ENCODE data around the gene KCNH5.
A peak's percentile ranks its signal among the peaks of the same experiment; 100 is the strongest.

KCNH5 gene

GRCh38 chr14:63055631-63056030 lies 10.4 kb upstream of the KCNH5 start:
- H3K4me3 ChIP-seq = no peak overlapping the region
- H3K27me3 ChIP-seq = peaks cover 0 to 7% of the 10 kb centered on the region in 2 donors
- intact Hi-C loops (cut with DNase I; ENCODE audit: low total_unique reads) = no loop called here
- H3K4me1 ChIP-seq = no peaks in the 10 kb centered on the region
- no peak overlapping the region for H3K27ac ChIP-seq
- TF ChIP-seq CTCF (IDR thresholded peaks at IDR 0.05) = no peak
- no peak for DNase-seq
- no peaks in the 10 kb centered on the region for H3K36me3 ChIP-seq
- H3K9me3 ChIP-seq = peaks cover 0 to 2% (median 0%) of the 10 kb centered on the region in 3 donors

- no peaks in the 10 kb centered on the region for H3K4me1 ChIP-seq
- H3K9me3 ChIP-seq = no peaks in the 10 kb centered on the region
- intact Hi-C loops (cut with DNase I; ENCODE audit: low total_unique reads) = no loop called here
- no peaks in the 10 kb centered on the region for H3K36me3 ChIP-seq
- H3K27me3 ChIP-seq = peaks cover 0 to 14% of the 10 kb centered on the region in 2 donors
- DNase-seq = no peak
- no peak overlapping the region for H3K4me3 ChIP-seq
- no peak for TF ChIP-seq CTCF (IDR thresholded peaks at IDR 0.05)
- no peak overlapping the region for H3K27ac ChIP-seq
Observed at GRCh38 chr14:63051992-63052391, 6.7 kb upstream of the KCNH5 start.

- DNase-seq = no peak
- H3K4me3 ChIP-seq = no peak overlapping the region
- intact Hi-C loops (cut with DNase I; ENCODE audit: low total_unique reads) = no loop called here
- TF ChIP-seq CTCF (IDR thresholded peaks at IDR 0.05) = no peak
- peaks cover 0 to 17% of the 10 kb centered on the region in 2 donors for H3K27me3 ChIP-seq
- H3K9me3 ChIP-seq = no peaks in the 10 kb centered on the region
- no peaks in the 10 kb centered on the region for H3K4me1 ChIP-seq
- no peak overlapping the region for H3K27ac ChIP-seq
- H3K36me3 ChIP-seq = no peaks in the 10 kb centered on the region
Observed at GRCh38 chr14:63051301-63051700, 6.0 kb upstream of the KCNH5 start.

- H3K4me1 ChIP-seq = peaks cover 0 to 6% (median 5%) of the 10 kb centered on the region in 4 donors
- no peaks in the 10 kb centered on the region for H3K9me3 ChIP-seq
- no peaks in the 10 kb centered on the region for H3K36me3 ChIP-seq
- H3K4me3 ChIP-seq = no peak overlapping the region
- intact Hi-C loops (cut with DNase I; ENCODE audit: low total_unique reads) = no loop called here
- H3K27me3 ChIP-seq = peaks cover 0 to 23% of the 10 kb centered on the region in 2 donors
- no peak for TF ChIP-seq CTCF (IDR thresholded peaks at IDR 0.05)
- no peak overlapping the region for H3K27ac ChIP-seq
- no peak for DNase-seq
Observed at GRCh38 chr14:63050694-63051093, 5.4 kb upstream of the KCNH5 start.

- no peaks in the 10 kb centered on the region for H3K9me3 ChIP-seq
- H3K4me3 ChIP-seq = peak overlapping the region in 1 of 2 donors; percentile 29
Observed at GRCh38 chr14:63046339-63047268, 1.3 kb upstream of the KCNH5 start.

More at GRCh38 chr14:63046339-63047268, 1.3 kb upstream of the KCNH5 start:
- DNase-seq = no peak
- no peak for TF ChIP-seq CTCF (IDR thresholded peaks at IDR 0.05)
- Histone ChIP-seq H3K4me1 (peaks cover 0 to 15% (median 13%) of the 10 kb centered on the region in 4 donors), H3K27me3 (peaks cover 0 to 41% of the 10 kb centered on the region in 2 donors), H3K27ac (no peak overlapping the region), H3K36me3 (no peaks in the 10 kb centered on the region)
- intact Hi-C loops (cut with DNase I; ENCODE audit: low total_unique reads) = no loop called here

All from tibial artery (tissue), 4 donors.